Activated effector memory CD4-positive, alpha-beta T cell treated with anti-CD3 and anti-CD28 coated beads, Interleukin-2, amount 50 U/mL, for 16 hours (primary cell): ENCODE data around the gene LRRC27.
A peak's percentile ranks its signal among the peaks of the same experiment; 100 is the strongest.

Source experiments
- DNase-seq: peaks from one replicate; pipeline ENCODE4 v3.0.0-alpha.2; 2020

LRRC27 gene

GRCh38 chr10:132392811-132393694 lies 61.1 kb downstream of the LRRC27 start:
- no peak for DNase-seq

DNA sequence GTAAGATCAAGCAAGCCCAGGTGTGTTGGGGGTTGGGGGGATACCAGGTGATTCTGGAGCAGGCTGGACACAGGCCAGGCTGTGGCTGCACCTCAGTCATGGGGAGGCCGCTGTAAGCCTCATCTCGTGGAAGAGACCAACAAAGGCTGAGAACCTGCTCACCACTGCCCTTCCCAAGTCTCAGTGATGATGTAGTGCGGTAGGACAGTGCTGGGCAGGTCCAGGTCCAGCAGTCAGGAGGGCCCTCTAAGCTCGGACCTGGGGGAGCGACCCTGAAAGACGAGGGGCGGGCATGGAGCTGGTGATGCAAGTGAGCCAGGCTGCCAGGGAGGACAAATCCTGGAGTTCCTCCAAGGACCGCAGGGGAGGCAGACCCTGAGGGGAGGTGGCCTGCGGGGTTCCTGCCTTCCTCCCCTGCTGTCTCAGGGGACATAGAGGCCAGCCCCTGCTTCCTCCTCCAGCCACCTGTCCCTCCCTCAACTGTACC lies 61.7 kb downstream of the LRRC27 start:
- no peak for DNase-seq

DNA sequence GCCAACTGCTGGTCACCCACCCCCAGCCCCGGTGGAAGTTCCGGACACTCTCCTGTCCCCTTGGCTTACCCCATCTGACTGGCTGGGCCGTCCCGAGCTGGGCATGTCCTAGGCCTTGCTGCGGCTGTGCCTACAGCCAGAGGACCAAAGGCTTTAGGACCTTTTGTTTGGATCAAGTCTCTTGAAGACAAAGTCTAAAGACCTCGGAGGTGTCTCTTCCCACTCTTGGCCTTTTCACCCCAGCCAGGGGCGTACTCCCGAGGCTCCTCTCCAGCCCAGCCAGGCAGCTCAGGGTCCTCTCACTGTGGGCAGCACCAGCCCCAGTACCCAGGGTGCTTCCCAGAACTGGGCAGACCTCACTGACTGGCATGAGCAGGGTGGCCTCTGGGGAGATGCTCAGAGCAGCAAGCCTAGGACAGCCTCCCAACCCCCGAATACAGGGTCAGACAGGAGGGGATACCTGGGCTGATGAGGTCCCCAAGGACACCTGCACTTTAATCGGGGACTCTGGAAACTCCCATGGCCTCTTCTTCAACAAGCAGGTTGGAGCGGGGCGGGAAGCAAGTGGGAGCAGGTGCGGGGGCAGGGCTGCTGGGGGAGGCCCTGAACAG lies 62.3 kb downstream of the LRRC27 start:
- no peak for DNase-seq

DNA sequence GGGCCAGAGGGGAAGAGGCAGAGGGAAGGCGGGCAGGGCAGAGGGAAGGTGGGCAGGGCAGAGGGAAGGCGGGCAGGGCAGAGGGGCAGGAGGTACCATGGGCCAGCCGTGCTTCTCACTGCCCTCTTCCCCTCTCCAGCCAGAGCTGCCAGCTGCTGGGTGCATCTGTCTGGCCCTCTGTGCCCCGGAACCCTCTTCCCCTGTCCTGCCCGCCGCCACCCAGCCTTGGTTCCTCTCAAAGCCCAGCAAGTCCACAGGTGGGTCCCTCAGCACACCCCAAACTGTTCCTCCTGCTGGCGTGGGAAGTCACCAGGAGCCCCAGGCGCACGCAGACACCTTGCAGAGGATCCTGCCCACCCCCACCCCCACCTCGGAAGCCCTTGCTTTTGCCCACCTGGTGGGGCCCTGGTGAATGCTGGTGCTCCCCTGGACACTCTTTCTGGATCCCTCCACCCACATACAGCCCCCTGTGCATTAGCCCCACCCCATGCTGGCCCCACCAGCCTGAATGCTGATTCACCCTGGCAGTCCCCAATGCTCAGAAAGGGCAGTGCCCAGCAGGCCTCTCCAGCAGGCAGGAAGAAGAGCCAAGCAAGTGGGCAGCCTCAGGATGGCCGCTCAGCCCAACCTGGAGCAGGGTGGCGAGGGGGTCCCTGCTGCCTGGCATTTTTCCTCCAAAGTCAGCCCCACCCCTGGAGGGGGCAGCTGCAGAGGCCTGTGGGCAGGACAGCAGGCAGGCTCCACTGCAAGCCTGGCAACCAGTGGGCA lies 63.1 kb downstream of the LRRC27 start:
- DNase-seq, result no peak

GRCh38 chr10:132395704-132396493 lies 63.9 kb downstream of the LRRC27 start:
- DNase-seq, result no peak

DNA sequence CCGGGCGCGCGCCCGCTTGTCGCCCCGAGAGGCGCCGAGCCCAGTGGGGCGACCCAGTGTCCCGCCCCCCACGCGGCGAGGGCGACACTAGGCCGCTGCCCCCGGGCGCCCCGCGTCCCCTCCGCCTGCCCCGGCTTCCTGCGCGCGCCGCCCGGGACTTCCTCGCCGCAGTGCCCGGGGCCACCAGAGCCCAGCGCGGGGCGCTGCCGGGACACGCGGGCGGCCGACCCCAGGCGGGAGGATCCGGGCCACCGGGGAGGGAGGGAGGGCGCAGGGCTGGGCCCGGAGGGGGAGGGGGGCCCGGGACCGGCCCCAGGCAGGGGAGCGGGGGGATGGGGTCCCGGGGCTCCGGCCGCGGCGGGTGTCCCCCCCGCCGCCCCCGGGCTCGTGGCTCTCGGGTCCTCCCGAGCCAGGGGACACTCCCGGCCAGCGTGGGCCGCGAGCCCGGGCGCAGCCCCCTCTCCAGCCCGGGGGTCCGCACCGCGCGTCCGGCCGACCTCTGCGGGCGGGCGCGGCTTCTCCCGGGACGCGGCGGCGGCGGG lies 64.6 kb downstream of the LRRC27 start:
- DNase-seq, result peak; percentile 87

- DNase-seq, result peak; percentile 85
Measured at GRCh38 chr10:132397036-132397541, 65.1 kb downstream of the LRRC27 start, which contains the start of gene PWWP2B. Gene PWWP2B, plus strand, starts transcription at chr10:132397200. Its CDS starts 27 bp downstream, at chr10:132397227.

GRCh38 chr10:132397671-132398565 lies 65.9 kb downstream of the LRRC27 start:
- peak; percentile 75 for DNase-seq

GRCh38 chr10:132398566-132398991 lies 66.6 kb downstream of the LRRC27 start:
- DNase-seq, result no peak

DNA sequence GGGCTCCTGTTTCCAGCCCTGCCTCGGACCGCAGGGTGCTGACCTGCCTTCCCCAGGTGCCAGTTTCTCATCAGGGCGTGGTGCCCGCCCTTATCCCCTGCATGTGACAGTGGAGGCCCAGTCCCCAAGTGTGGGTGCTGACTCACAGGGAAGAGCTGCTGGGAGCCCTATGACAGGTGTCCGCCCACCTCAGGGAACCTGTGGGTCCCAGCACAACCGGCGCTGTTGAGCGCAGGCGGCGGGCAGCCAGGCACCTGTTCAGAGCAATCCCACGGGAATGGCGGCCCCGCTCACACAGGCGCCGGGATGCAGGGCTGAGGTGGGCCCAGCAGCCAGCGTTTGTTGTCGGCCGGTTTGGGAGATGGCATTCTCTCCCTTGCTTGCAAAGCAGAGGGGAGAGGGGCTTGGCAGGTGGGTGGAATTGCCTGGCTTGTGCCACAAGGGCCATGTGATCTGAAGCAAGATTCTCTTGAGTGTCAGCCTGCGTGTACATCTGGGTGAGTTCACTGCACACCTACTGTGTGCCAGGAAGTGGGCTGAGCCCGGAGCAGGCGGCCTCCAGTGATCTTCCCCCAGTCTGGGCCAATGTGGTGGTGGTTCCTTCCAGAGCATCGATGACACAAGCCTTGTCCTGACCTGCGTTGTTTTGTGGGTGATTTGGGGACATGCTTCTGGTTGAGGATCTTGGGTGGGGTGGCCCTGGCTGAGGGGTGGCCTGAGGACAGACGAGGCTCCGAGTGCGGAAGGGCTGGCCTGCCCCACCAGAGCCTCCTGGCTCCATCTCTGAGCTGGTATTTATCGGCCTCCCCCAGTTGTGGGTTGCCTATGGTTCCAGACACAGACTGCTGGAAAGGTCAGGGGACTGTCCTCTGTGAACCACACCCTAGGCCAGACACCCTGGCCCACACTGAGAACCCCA lies 67.4 kb downstream of the LRRC27 start:
- DNase-seq, result no peak

GRCh38 chr10:132400041-132400546 lies 68.1 kb downstream of the LRRC27 start:
- DNase-seq, result no peak

- DNase-seq, result no peak
Measured at GRCh38 chr10:132400547-132401151, 68.7 kb downstream of the LRRC27 start.

- DNase-seq, result no peak
Measured at GRCh38 chr10:132401401-132402118, 69.6 kb downstream of the LRRC27 start.

- no peak for DNase-seq
Measured at GRCh38 chr10:132402781-132403241, 70.8 kb downstream of the LRRC27 start.

DNA sequence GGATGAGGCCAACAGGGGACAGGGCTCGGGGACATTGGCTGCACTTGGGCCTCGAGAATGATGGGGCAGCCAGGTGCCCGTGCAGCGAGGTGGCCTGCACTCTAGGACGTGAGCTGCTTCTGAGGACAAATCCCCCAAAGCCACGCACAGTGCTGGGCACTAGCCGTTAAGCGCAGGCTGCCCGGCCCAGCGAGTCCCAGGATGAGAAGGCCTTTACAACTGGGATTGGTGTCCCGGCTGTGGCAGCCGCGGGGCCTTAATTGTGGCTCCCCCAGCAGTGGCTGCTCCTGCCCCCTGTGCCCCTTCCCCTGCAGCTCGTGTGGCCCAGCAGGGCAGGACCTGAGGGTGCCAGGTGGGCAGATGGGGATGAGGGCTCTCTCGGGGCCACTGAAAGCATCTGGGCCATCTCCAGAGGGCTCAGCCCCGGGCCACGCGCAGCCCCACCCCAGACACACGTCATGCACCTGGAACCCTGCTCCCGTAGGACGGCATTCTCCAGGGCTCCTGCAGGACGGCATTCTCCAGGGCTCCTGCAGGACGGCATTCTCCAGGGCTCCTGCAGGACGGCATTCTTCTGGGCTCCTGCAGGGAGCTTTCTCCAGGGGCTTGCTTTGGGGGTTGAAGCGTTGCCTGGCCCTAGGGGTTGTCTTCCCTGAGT lies 71.6 kb downstream of the LRRC27 start:
- DNase-seq, result no peak

GRCh38 chr10:132404169-132404880 lies 72.3 kb downstream of the LRRC27 start:
- DNase-seq, result no peak

DNA sequence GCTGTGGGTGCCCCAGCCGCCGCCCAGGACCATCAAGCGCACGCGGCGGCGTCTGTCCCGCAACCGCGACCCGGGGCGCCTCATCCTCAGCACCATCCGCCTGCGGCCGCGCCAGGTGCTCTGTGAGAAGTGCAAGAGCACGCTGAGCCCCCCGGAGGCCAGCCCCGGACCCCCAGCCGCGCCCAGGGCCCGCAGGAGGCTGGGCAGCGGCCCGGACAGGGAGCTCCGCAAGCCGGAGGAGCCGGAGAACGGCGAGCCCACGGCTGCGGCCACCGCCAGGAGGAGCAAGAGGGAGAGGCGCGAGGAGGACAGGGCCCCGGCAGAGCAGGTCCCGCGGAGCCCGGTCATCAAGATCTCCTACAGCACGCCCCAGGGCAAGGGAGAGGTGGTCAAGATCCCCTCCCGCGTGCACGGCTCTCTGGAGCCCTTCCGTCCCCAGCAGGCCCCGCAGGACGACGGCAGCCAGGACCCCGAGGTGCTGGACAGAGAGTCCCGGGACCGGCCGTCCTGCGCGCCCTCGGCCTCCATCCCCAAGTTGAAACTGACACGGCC lies 73.0 kb downstream of the LRRC27 start:
- DNase-seq, result no peak
